NCI-H2107 treated with DMSO at 0.1 percent for 48 hours (cell line): Measurements from ENCODE around the gene PLEKHG5.
"Not testable (repeated sequence)": the region's sequence is repeated elsewhere in the genome, so short reads cannot be mapped to it uniquely, and the experiment has no call there.

Experiments
- DNase-seq: peaks from one replicate; lab custom pipeline; 2025; ENCODE audit not compliant: unreplicated experiment; lab: John Stamatoyannopoulos, UW

Gene PLEKHG5

DNA sequence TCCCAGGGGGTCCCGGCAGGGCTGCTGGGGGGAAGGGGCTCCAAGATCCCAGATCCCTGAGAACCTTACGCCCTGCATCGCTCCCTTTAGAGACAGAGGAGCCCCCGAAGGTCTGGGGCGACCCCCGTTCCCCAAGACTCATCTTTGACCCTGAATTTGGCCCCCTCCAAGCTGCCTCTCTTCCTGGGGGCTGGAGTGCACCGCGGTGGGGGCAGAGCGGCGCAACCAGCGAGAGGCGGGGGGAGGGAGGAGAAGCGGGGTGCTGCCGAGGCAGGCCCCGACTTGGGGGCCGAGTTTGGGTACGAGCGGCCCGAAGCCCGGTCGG, 5.4 kb upstream of the PLEKHG5 start:
- DNase-seq = no peak

DNA sequence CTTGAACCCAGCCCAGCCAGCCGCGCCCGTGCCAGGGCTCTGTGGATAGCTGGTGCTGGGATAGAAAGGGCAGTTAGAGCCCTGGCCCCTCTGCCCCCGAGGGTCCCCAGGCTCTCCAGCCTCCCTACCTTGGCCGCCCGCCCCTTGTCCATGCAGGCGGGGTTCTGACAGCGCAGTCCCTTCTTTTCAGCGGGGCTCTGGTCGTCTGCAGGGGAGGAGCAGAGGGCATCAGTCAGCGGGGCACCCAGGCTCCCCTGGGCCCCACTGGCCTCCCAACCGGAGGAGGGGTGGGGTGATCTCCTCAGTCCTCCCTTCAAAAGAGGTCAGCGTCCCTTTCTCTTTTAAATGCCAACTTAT, 4.9 kb upstream of the PLEKHG5 start:
- no peak for DNase-seq

DNA sequence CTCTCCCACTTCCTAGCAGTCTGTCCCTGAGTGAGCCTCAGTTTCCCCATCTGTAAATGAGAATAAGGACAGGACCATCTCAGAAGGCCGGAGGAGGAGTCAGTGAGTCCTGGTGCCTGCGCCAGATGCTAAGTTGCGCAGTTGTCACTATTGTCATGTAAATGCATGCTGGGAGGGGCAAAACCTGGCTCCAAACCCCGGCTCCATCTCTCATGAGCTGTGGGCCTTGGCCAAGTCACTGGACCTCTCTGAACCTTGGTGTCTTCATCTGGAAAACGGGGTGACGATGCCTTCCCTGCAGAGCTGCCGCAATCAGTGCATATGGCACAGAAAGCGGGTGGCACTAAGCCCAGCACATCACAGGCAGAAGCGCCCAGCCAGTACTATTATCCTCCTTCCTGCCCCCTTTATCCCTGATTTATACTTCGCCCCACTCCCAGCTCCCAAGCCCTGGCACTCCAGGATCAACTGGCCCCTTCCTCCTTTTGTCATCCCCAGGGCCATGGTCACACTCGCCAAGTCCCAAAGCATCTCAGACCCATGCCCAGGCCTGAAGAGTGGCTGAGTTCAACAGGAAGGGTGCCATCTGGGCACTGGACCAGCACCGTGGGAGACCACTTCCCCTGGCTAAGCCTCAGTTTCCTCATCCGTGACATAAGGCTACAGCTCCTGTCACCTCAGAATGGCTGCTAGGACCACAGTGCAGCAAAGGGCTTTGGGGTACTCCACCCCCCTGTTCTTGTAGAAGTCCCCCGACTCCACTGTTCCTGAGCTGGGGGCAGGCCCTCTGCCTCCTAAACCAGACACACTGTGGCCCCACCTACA, 4.3 kb upstream of the PLEKHG5 start:
- no peak for DNase-seq

DNA sequence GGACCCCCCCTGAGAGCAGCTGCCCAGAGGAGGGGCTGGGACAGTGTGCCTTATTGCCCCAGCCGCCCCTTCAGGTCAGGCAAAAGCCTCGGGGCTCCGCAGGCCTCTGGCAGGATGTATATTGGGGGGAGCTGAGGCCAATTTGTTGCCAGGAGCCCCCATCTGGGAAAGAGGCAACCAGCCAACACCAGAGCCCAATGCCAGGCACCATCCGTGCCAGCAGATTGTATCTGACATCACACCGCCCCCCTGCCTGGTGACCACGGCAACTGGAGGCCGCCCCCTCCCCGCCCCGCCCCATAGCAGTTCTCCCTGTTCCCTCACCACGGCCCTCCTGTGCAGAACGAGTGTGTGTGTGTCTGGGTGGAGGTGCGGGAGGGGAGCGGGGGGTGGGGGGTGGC, 3.6 kb upstream of the PLEKHG5 start:
- no peak for DNase-seq

DNA sequence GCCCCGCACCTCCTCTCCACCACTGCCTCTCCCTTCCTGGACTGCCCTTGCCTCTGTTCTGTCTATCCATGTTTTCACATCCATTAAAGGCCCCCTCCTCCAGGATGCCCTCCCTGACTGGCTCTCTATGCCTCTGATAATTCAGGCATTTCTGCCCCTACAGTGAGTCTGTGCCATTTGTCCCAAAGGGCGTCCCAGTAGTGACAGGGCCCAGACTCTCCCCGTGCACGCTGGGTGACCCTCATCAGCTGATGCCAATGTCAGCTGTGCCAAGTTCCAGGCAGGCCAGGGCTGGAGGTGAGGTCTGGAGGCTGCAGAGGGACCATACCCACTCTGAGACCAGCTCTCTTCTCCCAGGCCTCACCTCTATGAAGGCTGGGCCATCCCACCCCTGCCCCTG, 3.2 kb upstream of the PLEKHG5 start:
- DNase-seq = no peak

DNA sequence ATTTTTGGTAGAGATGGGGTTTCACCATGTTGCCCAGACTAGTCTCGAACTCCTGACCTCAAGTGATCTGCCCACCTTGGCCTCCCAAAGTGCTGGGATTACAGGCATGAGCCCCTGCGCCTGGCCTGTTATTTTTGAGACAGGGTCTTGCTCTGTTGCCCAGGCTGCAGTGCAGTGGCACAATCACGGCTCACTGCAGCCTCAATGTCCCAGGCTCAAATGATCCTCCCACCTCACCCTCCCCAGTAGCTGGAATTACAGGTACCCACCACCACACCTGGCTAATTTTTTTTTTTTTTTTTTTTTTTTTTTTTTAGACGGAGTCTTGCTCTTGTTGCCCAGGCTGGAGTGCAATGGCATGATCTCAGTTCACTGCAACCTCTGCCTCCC, 2.4 kb upstream of the PLEKHG5 start:
- DNase-seq = not testable (repeated sequence)

DNA sequence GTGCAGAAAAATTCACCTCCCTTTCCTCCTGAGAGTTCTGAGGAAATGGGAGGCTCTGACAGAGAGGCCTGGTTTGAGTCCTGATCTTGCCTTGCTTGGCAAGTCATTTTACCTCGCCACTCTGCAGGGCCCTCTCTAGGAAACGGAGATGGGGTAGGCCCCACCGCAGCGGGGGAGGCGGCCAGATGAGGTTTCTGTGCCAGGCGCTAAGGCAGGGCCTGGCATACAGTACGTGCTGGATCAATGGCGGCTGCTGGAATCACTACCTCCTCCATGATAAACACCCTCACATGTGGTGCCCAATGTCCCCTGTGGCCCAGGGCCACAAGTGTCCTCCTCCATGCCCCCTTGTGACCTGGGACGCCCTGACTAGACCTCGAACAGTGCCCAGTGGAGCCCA, 499 bp upstream of the PLEKHG5 start:
- no peak for DNase-seq

DNA sequence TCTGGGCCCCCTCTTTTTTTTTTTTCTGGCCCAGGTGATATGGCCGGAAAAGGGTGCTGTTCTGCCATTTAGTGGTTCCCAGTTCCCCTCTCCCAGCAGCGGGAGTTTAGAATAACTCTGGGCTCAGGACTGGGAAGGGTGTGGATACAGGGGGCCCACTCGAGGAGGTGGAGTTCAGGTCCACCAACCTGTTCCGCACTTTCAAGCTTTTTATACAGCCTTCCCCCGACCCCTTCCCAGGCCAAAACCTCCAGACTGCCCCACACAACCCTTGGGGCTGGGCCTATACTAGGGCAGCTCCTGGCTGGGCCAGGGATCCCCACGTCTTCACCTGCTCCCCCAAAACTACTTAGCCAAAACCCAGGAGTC, 402 bp downstream of the PLEKHG5 start:
- no peak for DNase-seq

DNA sequence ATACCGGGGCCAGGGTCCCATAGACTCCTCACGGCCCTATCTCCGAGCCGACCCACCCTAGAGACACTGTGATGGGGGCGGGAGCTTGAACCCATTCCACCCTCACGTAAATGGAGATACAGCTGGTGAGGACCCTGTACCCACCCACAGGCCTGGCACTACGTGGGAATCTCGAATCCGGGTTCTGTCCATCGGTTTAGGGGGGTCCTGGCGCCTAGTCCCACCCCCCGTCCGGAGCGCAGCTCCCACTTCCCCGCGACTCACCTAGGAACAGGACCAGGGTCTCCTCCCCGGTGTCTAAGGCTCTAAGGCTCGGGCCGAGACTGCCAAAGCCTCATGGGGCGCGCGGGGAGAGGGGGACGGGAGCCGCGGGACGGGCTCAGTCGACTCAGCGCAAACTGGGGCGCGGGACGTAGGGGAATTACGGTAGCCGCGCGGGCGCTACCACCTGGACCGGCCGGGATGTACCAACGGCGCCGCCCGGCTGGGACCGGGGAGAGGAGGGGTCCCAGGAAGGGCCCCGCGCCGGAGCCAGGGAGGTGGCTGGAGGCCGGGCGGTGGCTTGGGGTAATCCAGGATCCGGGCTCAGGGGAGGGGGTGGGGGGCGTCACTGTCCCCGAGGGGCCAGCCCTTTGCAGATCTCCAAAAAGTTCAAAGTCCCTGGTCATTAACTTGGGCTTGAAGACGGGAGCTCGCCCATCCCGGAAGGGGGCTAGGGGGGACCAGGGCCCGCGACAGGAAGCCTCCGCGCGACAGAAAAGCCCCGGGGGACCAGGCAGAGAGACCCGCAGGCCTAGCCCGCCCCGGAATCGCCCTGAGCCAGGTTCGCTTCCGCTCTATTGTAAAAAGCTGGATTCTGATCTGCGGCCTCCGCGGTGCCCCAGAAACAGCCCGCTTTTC, 1.0 kb downstream of the PLEKHG5 start:
- no peak for DNase-seq

DNA sequence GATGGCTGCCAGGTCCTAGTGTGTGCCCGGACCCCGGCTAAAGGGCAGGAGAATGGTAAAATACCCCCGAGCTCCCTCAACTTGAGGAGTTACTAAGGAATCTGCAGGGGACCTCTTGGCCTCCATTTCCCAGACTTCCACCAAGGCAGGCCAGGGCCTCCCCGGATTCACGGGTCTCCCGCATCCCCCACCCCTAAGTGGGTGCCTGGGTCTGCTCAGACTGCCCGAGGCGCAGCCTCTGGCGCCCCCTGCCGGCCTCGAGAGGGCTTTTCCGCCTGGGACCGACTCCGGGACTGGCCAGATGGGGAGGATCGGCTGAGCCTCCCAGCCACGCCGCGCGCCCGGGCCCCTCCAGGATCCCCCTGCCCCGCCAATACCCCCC, 1.7 kb downstream of the PLEKHG5 start:
- no peak for DNase-seq

DNA sequence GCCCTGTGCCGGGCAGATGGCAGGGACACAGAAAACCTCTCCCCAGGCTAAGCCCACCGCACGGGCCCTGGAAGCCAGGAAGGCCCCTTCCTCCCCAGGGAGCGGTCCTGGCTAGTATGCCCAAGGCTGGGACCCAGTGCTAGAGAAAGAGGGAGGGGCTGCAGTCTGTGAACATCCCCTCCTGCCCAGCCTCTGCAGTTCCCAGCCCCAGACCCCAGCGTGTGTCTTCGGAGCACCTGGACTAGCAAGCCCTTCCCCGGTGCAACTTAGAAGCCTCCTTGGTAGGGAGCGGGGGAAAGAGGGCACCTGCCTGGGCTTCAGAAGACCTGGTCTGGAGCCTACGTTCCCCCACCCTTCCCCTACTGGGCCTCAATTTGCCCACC, 2.1 kb downstream of the PLEKHG5 start:
- DNase-seq = no peak

DNA sequence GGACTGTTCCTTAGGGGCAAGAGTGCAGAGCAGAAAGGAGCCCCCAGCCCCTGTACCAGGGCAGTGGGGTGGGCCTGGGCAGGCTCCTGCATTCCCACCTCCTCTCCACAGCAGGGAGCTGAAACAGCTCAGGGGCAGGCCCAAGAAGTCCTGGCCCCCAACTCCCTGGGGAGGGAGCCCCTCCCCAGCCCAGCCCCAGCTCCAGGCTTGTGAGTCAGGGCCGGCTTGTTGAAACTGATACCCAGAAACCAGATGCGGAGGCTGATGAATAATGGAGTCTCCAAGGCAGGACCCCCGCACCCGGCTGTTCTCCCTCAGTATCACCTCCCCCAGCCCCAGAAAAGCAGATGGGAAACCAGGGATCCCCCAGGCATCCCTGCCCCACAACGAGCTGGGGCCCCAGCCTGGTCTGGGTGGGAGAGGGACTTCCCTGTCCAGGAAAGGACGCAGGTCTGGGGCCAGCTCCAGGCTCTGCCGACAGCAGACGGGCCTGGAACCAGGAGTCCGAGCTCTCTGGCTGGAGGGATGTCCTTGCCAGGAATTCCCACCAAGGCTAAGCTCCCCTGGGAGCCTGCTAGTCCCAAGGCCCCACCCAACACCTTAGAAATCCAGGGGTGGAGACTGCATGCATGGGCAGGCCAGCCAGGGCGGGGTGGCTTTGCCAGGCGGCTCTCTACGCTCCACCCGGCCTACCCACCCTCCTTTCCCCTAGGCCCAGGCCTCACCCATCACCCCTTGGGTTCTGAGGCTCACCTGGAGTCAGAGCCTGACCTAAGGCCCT, 2.7 kb downstream of the PLEKHG5 start:
- no peak for DNase-seq

DNA sequence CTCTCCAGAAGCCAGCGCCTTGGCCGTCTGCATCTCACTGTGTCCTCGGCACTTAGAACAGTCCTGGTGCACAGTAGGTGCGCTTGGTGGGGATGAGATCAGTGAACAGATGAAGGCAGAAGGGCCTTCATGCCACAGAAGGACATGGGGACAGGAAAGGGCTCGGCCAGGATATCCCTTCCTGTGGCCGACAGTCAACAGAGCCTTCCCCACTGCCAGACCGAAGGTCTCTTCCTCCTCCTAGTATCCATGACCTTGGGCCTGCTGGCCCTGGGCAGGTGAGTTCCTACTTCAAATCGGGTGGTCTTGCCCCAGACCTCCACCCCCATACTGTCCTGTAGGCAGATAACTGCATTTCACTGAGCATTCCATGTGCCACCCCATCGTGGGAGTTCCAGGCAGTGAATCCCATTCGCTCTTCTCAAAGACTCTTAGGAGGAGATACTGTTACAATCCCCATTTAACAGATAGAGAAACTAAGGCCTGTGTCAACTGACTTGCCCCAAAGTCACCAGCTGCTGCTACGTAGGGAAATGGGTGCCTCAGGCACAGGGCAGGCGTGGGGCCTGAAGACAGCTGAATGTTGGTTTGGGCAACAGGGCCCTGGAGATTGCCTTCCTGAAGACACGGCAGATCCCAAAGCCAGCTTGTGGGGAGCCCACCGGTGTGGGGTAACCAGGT, 3.5 kb downstream of the PLEKHG5 start:
- DNase-seq = no peak

DNA sequence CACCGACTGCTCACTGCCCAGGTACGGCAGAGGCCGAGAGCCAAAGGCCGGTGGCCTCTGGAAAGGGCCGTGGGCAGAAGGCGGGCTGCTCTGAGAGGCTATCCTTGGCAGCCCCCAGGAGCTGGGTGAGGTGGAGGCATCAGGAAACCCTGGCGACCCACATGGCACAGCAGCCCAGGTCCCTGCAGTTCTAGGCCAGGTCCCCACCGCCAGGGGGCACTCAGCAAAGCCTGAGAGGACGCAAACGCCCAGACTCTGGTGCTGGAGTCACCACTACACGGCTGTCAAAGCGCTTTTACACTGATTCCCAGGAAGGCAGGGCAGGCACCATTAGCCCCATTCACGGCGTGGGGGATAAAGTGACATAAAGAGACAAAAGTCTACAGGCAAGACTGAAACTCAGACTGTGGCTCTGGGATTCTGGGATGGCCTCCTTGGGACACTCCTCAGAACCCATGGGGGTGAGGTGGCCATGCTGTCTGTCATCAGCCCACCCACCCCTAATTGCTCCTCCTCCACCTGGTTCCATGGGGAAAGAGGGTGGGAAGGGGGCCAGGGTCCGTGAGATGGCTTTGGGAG, 4.9 kb downstream of the PLEKHG5 start:
- no peak for DNase-seq

DNA sequence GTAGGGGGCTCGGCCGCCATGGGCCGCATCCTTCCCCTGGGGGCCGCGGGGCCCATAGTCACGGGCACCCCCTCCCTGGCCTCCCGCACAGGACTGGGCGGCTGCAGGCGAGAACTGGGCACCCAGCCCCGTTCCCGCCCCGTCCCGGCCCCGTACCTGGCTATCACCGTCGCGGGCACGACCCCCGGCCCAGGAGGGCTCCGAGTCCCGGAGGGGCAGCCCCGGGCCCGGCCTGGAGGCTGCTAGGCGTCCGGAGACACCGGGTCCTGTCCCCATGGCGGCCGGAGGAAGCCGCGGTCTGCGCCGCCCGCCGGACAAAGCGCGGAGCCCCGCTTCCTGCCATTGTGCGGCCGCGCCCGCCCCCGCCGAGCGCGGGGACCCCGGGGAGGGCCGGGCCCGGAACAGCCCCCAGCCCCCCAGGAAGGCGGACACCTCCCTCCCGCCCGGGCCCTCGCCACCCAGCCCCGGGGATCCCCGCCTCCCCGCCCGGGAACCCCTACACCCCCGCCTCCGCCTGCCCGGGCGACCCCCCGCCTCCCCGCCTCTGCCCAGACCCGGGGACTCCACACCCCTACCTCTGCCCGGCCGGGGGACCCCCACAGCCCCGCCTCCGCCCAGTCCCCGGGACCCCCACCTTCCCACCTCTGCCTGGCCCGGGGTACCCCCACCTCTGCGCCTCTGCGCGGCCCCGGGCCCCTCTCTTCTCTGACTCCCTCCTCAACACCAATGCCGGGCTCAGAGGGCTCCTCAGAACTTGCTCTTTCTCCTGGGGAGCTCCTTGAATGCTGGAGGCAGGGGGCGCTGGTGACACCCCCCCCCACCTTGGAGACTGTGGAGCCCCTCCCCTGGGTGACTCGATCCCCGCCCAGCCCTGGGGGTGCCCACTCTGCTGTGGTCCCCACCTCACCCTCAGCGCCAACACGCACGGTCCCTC, 6.0 kb downstream of the PLEKHG5 start:
- DNase-seq = no peak

DNA sequence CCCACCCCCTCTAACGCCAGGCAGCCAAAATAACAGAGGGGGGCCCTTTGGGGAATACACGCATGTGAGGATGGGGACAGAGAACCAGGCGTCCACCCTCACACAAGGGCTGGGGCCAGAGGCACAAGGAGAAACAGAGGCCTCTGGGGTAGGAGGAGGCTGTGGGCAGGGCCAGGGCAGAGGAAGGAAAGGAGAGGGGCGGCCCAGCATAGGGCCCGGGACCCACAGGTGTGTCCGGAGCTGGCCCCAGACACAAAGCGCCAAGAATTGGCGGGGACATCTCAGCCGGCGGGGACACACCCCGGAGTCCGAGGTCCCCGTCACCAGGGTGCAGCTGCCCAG, 6.7 kb downstream of the PLEKHG5 start:
- DNase-seq = no peak

DNA sequence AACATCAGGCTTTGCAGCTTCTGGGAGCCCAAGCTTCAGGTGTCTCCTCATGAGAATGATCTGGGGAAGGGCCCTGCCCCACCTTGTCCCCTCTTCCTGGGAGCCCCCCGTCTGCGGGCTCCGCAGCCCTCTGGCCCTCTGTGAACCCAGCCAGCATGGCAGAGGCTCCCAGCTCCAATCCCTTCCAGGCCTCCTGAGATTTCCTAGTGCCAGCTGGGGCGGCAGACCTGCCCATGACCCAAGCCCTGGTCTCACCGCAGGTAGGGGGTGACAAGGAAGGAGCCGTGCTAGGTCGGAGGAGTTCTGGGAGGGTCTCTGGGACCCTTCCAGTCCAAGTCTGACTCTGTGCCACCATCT, 7.7 kb downstream of the PLEKHG5 start:
- no peak for DNase-seq

DNA sequence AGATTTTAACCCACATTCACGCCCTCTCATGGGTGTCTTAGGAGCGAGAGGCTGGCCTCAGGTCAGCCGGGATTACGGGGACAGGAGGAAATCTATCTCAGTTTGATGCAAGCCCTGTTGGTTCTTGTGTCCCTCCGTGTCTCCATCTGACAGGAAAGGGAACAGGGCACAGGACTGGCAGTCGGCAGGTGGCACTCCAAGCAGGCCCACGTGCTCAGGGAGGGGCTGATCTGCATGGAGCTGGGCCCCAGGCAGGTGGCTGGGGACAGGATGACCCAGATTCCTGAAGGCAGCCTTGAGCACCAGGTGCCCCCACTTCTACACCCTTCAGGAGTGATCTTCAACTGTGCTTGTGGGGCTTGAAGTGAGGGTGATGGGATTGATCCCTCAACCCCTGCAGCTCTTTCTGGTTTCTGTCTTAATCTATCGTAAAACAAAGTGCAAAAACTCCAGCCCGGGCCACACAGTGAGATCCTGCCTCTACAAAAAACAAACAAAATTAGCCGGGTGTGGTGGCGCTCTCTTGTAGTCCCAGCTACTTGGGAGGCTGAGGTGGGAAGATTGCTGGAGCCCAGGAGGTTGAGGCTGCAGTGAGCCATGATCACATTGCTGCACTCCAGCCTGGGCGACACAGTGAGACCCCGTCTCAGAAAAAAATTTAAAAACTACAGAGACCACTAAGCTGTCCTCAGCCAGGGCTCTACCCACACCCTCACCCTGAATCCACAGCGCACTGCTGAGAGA, 8.3 kb downstream of the PLEKHG5 start:
- DNase-seq = no peak

DNA sequence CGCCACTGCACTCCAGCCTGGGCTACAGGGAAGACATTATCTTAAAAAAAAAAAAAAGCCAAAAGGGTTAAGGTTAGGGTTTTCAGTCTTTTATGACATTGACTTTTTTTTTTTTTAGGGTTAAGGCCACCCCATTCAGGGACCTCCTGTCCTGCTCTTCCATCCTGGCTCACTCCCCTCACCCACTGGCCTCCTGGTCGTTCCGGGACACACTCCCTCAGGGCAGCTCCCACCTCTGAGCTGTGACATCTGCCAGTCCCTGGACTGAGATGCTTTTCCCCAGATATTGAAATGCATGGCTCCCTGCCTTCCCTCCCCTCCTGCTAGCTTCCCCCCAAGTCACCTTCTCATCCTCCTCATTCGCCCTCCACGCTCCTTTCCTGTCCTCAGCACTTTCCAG, 9.6 kb downstream of the PLEKHG5 start:
- no peak for DNase-seq
